NCI-H2081 treated with DMSO at 0.1 percent for 48 hours (cell line): ENCODE data around the gene IGFBP4.
"Not testable (repeated sequence)": the region's sequence is repeated elsewhere in the genome, so short reads cannot be mapped to it uniquely, and the experiment has no call there.

Experiments used
- DNase-seq: peaks from one replicate; lab custom pipeline; 2025; lab: John Stamatoyannopoulos, UW

Gene IGFBP4

GRCh38 chr17:40443196-40443987 is at the start of gene IGFBP4:
Gene IGFBP4 (plus strand): TSS chr17:40443450. CDS start chr17:40443736, 286 bp downstream.
- DNase-seq: no peak

GRCh38 chr17:40399185-40399584 is 44.1 kb upstream of the IGFBP4 start:
- DNase-seq: no peak

- no peak for DNase-seq
Measured at GRCh38 chr17:40402668-40403067, 40.6 kb upstream of the IGFBP4 start.

GRCh38 chr17:40404003-40404402 is 39.2 kb upstream of the IGFBP4 start:
- DNase-seq: no peak

GRCh38 chr17:40407460-40407859 is 35.8 kb upstream of the IGFBP4 start:
- no peak for DNase-seq

GRCh38 chr17:40409540-40409939 is 33.7 kb upstream of the IGFBP4 start:
- DNase-seq: not testable (repeated sequence)

GRCh38 chr17:40410082-40410481 is 33.2 kb upstream of the IGFBP4 start:
- no peak for DNase-seq

- DNase-seq: no peak
Measured at GRCh38 chr17:40411821-40412220, 31.4 kb upstream of the IGFBP4 start.

- no peak for DNase-seq
Measured at GRCh38 chr17:40412880-40413279, 30.4 kb upstream of the IGFBP4 start.

GRCh38 chr17:40414312-40414711 is 28.9 kb upstream of the IGFBP4 start:
- not testable (repeated sequence) for DNase-seq

- DNase-seq: no peak
Measured at GRCh38 chr17:40415390-40415789, 27.9 kb upstream of the IGFBP4 start.

- DNase-seq: no peak
Measured at GRCh38 chr17:40416671-40417070, 26.6 kb upstream of the IGFBP4 start.

GRCh38 chr17:40417258-40417608 is 26.0 kb upstream of the IGFBP4 start:
- DNase-seq: no peak

GRCh38 chr17:40417609-40418427 is 25.4 kb upstream of the IGFBP4 start, which contains the start of gene TOP2A:
Gene TOP2A (minus strand): TSS chr17:40417896. CDS start chr17:40417791, 105 bp downstream.
- peak; percentile 99 for DNase-seq

GRCh38 chr17:40418428-40418706 is 24.9 kb upstream of the IGFBP4 start:
- DNase-seq: no peak

GRCh38 chr17:40419559-40420331 is 23.5 kb upstream of the IGFBP4 start:
- no peak for DNase-seq

- no peak for DNase-seq
Measured at GRCh38 chr17:40422990-40423633, 20.1 kb upstream of the IGFBP4 start.

GRCh38 chr17:40425741-40426140 is 17.5 kb upstream of the IGFBP4 start:
- DNase-seq: no peak

- no peak for DNase-seq
Measured at GRCh38 chr17:40427002-40427491, 16.2 kb upstream of the IGFBP4 start.

- DNase-seq: no peak
Measured at GRCh38 chr17:40430272-40431230, 12.7 kb upstream of the IGFBP4 start.

GRCh38 chr17:40431231-40431602 is 12.0 kb upstream of the IGFBP4 start:
- no peak for DNase-seq
